NCI-H82 (cell line): ENCODE results near the gene BCL2L14.
A peak's percentile ranks its signal among the peaks of the same experiment; 100 is the strongest.
"Not testable (repeated sequence)": the region's sequence is repeated elsewhere in the genome, so short reads cannot be mapped to it uniquely, and the experiment has no call there.

Experiments
- DNase-seq: peaks from one replicate; lab custom pipeline; 2025; lab: John Stamatoyannopoulos, UW

BCL2L14 gene

DNA sequence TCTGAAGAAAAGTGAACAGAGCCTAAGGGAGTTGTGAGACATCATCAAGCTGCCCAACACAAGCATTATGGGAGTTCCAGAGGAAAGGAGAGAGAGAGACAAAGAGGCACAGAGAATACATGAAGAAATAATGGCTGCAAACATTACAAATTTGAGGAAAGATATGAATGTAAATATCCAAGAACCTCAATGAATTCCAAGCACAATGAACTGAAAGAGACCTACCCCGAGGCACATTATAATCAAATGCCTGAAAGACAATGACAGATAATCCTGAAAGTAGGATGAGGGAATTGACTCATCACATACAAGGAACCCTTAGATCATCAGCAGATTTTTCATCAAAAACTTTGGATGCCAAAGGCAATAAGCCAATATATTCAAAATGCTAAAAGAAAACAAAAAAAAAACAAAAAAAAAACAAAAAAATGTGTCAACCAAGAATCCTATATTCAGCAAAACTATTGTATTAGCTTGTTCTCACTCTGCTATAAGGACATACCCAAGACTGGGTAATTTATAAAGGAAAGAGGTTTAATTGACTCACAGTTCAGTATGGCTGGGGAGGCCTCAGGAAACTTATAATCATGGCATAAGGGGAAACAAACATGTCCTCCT, 37.8 kb downstream of the BCL2L14 start:
- no peak for DNase-seq

DNA sequence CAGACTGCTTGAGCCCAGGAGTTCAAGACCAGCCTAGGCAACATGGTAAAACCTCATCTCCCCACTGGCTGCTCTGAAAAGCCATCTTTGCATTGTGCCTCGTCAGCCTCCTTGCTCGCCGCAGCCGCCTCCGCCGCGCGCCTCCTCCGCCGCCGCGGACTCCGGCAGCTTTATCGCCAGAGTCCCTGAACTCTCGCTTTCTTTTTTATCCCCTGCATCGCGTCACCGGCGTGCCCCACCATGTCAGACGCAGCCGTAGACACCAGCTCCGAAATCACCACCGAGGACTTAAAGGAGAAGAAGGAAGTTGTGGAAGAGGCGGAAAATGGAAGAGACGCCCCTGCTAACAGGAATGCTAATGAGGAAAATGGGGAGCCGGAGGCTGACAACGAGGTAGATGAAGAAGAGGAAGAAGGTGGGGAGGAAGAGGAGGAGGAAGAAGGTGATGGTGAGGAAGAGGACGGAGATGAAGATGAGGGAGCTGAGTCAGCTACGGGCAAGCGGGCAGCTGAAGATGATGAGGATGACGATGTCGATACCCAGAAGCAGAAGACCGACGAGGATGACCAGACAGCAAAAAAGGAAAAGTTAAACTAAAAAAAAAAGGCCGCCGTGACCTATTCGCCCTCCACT, 40.3 kb downstream of the BCL2L14 start:
- DNase-seq = not testable (repeated sequence)

DNA sequence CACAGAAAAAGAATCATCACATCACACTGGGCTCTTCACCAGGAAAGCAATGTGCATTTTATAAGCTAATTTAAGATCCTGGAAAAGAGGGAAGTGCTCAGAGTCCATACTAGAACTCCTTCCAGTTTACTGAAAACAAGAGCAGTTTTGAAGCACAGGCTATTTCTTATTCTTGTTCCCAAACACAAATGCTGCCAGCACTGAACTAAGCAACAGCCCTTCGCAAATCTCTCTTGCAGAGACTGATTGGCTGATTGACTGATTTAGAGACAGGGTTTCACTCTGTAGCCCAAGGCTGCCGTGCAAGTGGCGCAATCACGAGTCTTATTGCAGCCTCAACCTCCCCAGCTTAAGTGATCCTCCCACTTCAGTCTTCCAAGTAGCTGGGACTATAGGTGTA, 44.8 kb downstream of the BCL2L14 start:
- no peak for DNase-seq

DNA sequence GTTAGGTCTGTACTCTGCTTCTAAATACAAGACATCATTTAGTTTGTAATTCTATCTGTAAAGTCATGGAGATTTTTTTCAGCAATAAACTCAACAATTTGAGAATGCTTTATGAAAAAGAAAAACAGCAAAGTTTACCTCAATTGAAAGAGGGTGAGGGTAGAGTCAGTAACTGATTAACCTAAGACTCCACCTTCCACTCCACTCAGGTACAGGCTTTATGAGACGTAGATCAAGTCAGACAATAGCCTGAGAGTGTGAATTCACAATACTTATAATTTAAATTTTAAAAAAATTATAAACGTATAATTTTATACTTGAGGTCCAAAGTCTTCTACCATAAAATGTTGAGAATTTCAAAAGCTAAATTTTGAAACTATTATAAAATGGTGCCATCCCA, 45.9 kb downstream of the BCL2L14 start:
- no peak for DNase-seq

DNA sequence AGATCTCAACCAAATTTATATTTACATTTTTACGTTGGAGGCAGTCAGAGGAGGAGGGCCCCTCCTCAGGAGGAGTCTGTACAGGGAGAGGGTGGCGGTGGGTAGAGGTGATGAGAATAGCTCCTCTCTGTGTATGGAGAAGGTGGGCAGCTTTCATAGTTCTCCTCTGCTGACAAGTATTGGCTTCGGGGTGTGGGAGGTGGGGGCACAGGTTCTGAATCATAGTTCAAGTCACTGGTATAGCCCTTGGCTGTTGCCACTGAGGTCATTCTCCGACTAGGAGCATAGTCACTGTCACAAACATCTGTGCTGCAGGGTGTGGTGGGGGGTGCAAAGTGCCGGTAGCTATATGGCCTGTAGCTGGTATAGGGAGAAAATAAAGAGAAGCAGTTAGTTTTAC, 50.3 kb downstream of the BCL2L14 start:
- no peak for DNase-seq

DNA sequence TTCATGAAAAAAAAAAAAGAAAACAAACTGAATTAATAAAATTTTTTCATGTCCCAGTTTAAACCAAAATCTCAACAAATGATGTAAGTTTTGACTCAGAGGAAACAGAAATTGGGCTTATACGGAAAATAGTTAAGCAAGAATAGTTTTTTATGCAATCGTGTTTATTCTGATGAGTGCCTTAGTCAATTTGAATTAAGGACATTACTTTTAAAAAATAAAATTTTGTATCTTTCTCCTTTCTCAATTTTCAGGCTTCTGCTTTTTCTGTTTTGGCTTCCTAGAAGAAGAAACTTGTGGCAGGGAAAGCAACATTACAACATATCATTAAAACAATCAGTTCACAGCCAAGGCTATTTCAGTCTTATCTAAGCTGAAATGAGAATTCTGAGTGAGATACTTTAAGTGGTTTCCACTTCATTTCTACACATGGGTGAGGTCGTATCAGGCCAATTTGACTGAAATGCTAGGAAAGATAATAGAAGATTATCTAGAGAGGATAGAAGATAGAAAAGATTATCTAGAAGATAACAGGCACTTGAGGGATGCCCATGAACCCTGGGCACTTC, 52.4 kb downstream of the BCL2L14 start:
- no peak for DNase-seq

DNA sequence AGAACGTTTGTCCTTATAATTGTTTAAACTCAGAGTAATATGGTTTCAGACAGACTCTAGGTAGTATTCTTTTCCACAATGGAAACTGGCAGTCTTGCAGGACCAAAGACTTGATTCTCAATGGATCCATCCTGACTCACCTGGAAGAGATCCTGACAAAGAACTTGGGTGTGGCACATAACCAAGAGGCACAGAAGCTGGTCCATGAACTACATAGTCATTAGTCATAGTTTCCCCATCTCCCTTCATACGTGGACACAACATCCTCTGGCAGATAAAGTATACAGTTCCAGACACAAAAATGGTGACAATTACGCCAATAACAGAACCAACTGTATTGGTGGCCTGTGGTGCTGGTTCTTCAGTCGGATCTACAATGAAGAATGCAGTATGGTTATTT, 55.8 kb downstream of the BCL2L14 start:
- no peak for DNase-seq

DNA sequence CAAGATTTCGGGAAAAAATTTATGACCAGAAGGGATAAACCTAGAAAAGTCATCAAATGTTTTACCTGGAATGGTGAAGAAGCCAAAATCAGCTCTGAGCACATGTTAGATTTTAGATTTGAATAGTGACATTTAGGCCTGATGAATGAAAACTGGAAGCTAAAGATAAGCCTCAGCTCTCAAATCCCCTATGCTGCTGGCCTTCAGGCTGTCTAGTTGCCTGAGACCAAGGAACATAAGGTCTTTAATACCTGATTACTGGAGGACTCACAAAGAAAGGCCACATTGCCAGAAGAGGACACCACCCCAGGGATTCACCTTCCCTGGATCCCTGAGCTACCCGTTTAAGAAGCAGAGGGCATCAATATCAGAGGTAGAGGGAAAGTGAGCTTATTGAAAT, 56.6 kb downstream of the BCL2L14 start:
- DNase-seq = peak; percentile 81

DNA sequence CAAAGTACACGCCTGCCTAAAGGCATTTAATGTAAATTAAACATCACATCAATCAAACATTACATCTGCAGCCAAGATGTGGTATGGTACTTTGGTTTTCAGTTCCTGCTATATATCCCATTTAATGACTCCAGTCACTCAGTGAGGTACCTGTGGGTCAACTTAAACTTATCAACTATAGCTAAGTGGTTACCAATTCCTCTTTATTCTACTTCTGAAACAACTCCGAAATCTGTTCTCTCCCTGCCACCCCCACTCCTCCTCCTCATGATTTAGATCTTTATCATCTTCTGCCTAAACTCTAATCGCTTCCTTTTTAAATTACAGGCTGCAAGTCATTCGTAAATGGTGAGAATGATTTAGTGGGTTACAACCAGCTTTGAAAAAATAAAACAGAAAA, 57.9 kb downstream of the BCL2L14 start:
- no peak for DNase-seq

DNA sequence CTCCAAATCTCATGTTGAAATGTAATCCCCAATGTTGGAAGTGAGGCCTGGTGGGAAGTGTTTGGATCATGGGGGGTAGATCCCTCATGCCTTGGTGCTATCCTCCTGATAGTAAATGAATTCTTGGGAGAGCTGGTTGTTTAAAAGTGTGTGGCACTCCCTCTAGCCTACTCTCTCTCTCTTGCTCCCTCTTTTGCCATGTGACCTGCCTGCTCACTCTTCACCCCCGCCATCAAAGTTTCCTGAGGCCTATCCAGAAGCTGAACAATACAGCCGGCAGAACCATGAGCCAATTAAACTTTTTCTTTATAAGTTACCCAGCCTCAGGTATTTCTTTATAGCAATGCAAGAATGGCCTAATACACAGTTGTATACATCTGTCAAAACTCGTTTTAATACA, 62.5 kb downstream of the BCL2L14 start:
- no peak for DNase-seq

DNA sequence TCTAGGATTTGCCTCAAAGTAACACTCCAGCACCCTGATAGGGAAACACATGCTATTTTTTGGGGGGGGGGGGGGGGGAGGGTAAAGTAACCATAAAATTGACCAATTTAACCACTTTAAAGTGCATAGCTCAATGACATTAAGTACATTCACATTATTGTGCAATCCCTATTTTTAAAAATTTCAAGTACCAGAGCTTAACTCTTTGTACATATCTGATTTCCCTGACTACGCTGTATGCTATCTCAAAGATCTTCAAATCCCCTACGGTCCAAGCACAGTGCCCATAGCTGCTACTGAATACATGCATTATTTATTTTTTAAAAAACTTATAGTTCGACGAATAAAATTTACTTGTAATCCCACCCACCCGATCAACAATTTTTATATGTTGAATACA, 63.0 kb downstream of the BCL2L14 start:
- DNase-seq = no peak

DNA sequence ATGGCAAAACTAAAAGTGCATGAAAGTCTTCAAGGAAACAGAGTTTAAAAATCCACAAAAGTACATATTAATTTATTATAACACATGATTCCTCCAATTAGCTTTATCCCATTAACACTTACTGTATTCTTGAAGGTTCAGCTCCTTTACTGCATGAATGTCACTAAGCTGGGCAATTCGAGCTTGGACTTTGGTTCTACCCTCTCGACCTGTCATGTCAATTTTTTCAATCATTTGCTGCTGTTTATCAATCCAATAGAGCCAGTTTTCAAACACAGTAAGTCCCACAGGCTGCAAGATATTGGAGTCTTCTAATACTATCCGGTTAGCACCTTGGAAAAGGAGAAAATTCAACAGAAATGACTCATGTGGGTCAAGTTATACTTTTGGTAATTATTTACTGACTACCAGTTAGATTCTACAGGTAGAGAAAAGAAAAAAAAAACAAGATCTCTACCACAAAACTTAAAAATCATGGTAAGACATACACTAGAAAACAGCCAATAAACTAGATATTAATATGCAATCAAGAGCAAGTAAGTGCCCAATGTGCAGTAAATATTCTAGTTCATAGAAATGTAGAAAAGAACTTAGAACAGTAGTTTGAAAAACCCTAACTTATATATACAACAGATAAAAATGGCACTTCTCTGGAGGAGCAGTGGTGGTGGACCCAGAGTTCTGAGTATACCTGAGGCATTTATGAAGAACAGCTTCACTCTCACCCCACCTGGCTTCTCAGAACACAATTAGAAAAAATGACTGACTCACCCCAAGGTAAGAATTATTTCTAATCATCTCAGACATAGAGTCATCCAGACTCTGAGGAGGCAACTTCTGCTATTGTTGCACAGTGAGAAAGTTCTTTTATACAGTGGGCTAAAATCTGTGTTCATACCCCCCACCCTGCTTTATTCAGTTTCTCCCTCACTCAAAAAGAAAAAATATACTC, 67.7 kb downstream of the BCL2L14 start:
- DNase-seq = no peak

DNA sequence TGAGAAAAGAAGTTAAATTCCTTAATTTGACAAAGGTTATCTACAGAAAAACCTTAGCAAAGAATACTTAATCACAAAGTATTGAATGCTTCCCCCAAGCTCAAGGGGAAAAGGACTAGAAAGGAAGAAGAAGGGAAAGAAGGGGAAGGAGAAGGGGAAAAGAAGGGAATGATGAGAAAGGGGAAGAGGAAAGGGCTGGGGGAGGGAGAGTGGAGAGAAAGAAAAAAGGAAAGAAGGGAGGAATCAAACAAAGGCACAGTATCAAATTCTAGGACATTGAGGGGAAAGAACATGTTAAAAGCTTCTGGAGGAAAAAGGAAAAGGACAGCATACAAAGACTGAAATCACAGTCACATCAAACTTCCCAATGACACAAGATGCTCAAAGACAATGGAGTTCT, 70.3 kb downstream of the BCL2L14 start:
- DNase-seq = no peak

DNA sequence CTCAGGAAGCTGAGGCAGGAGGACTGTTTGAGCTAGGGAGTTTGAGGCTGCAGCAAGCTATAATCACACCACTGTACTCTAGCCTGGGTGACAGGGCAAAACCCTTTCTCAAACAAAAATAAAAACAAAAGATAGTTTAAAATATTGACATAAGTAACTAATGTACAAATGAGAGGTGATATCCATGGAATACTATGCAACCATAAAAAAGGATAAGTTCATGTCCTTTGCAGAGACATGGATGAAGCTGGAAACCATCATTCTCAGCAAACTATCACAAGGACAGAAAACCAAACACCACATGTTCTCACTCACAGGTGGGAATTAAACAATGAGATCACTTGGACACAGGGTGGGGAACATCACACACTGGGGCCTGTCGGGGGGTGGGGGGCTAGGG, 73.8 kb downstream of the BCL2L14 start:
- not testable (repeated sequence) for DNase-seq

DNA sequence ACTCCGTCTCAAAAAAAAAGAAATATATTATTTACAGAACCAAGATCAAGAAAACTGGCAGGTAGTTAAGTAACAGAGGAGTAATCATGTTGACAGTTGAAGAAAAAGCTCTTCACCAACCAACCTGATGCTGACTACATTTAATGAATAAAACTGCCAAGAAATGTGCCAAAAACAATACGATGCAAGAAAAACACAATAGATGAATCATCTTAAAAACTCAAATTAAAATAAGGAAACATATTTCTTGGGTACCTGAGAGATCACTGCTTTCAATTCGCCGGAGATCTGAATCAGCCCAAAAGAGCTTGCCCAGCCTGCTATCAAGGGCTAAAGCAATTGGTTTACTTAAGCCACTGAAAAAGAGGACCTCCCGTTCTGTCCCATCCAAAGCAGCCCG, 76.4 kb downstream of the BCL2L14 start:
- no peak for DNase-seq
